K562 (cell line): ENCODE data around the gene TRUB1. TPM values are rescaled to one million over a fixed set of nuclear protein-coding genes. Genes with fewer than 3 reads are reported as not detected.
"Not testable (repeated sequence)": the region's sequence is repeated elsewhere in the genome, so short reads cannot be mapped to it uniquely, and the experiment has no call there.

Experiments used
- ATAC-seq: fragments of 200-7000 bp; cut with Tn5 transposase; 3 replicates; pipeline ENCODE4 v1.9.1; 2020; ENCODE audit warnings: moderate library complexity
- BruUV-seq: library from RNA; stranded (reverse); fragments of 400-500 nt; replicated peaks from 2 replicates; lab custom pipeline; 2021; lab: Mats Ljungman, UMichigan
- CTCF ChIA-PET: fragments of 300-600 bp; formaldehyde crosslinking; extraction: SDS; loops from one replicate; lab custom pipeline; 2021; ENCODE audit warnings: low intra/inter-chr PET ratio; lab: Yijun Ruan, JAX
- POLR2A ChIA-PET: fragments of 300-600, 350-650 bp; sonication (Branson Sonifier 250); formaldehyde crosslinking; extraction: SDS; loops from one replicate; lab custom pipeline; 2021; ENCODE audit warnings: antibody characterized with exemption, inconsistent platforms; lab: Yijun Ruan, JAX
- DNase-seq, 4 experiments: peaks; one replicate each; pipeline versions ENCODE4 v3.0.0 to v3.0.0-alpha.2; 2011 to 2018; ENCODE audit warnings: low spot score in 3 of 4, mixed read lengths in 3 of 4; ENCODE audit errors: extremely low read depth in 1 of 4
- FAIRE-seq: peaks from 2 replicates; lab custom pipeline; 2011; peaks lifted over from hg19 to GRCh38; lab: Jason Lieb, UNC
- H2AFZ ChIP-seq: 2 replicates; pipeline ENCODE4 v1.6.0; 2011; ENCODE audit warnings: low read depth, low read length, control low read depth, inconsistent platforms
- H3K27ac ChIP-seq: fragments of 200-600 bp; 3 replicates; pipeline ENCODE4 v1.8.0; 2011; ENCODE audit warnings: low read depth, mild to moderate bottlenecking, control low read depth, inconsistent platforms, low read length, moderate library complexity, mixed read lengths; ENCODE audit errors: extremely low read depth
- H3K27me3 ChIP-seq, 2 experiments: fragments of 300-600 bp in 1 of 2; 2 replicates in 1 of 2; 3 replicates in 1 of 2; pipeline versions ENCODE4 v1.6.0 to v1.8.0; 2011; ENCODE audit warnings: inconsistent platforms in 2 of 2, low read length in 2 of 2, mild to moderate bottlenecking in 1 of 2, mixed read lengths in 1 of 2, moderate library complexity in 1 of 2; ENCODE audit not compliant: control insufficient read depth in 2 of 2, insufficient read depth in 2 of 2
- H3K36me3 ChIP-seq: fragments of 300-600 bp; 3 replicates; pipeline ENCODE4 v1.8.0; 2011; ENCODE audit warnings: mild to moderate bottlenecking, low read length, inconsistent platforms; ENCODE audit not compliant: control insufficient read depth, insufficient read depth
- H3K4me1 ChIP-seq, 2 experiments: fragments of 200-600 bp in 1 of 2; replicated peaks in 1 of 2; 2 replicates in 1 of 2; 3 replicates in 1 of 2; pipeline versions ENCODE4 v1.5.1 to v1.8.0; 2011; ENCODE audit warnings: inconsistent platforms in 2 of 2, low read length in 2 of 2, mild to moderate bottlenecking in 1 of 2, mixed read lengths in 1 of 2, moderate library complexity in 1 of 2; ENCODE audit not compliant: control insufficient read depth in 2 of 2, insufficient read depth in 2 of 2
- H3K4me2 ChIP-seq: 2 replicates; pipeline ENCODE4 v1.6.1; 2011; ENCODE audit warnings: low read length, control low read depth, inconsistent platforms, mixed read lengths; ENCODE audit not compliant: insufficient read depth
- H3K4me3 ChIP-seq: fragments of 200-600 bp; sonication (generic), shearing (Covaris generic); 2 replicates; pipeline ENCODE4 v1.5.1; 2016; ENCODE audit warnings: control low read depth, inconsistent platforms
- H3K79me2 ChIP-seq: fragments of 200-600 bp; 3 replicates; pipeline ENCODE4 v1.8.0; 2011; ENCODE audit warnings: low read length, inconsistent platforms; ENCODE audit not compliant: control insufficient read depth, insufficient read depth
- H3K9ac ChIP-seq, 2 experiments: 2 replicates each; pipeline versions ENCODE4 v1.6.0 to v1.6.1; 2011; ENCODE audit warnings: low read depth in 2 of 2, low read length in 2 of 2, control low read depth in 1 of 2, inconsistent platforms in 1 of 2, mild to moderate bottlenecking in 1 of 2, mixed read lengths in 1 of 2; ENCODE audit not compliant: insufficient read depth in 1 of 2
- H3K9me1 ChIP-seq: one replicate; pipeline ENCODE4 v1.6.0; 2011; ENCODE audit warnings: inconsistent platforms, mild to moderate bottlenecking, low read length, moderate library complexity; ENCODE audit not compliant: control insufficient read depth, insufficient read depth
- H3K9me3 ChIP-seq: replicated peaks from 2 replicates; pipeline ENCODE4 v1.5.1; 2011; ENCODE audit warnings: low read depth, low read length, inconsistent platforms; ENCODE audit not compliant: control insufficient read depth, insufficient read depth
- H4K20me1 ChIP-seq: replicated peaks from 2 replicates; pipeline ENCODE4 v1.6.1; 2011; ENCODE audit warnings: low read length, inconsistent platforms, mixed read lengths; ENCODE audit not compliant: control insufficient read depth, insufficient read depth
- ETV5 ChIP-seq: sonication (generic); formaldehyde crosslinking; IDR thresholded peaks from 2 replicates; pipeline ENCODE4 v1.4.0; 2020; ENCODE audit warnings: low read depth, mild to moderate bottlenecking, missing genetic modification reagents
- EWSR1 ChIP-seq: fragments of 450-650 bp; IDR thresholded peaks from 2 replicates; pipeline ENCODE4 v1.6.1; 2018; ENCODE audit warnings: borderline replicate concordance, mild to moderate bottlenecking, low read depth, moderate library complexity; ENCODE audit not compliant: partially characterized antibody
- EZH2 ChIP-seq: IDR thresholded peaks from 2 replicates; pipeline ENCODE4 v1.6.1; 2012; ENCODE audit warnings: low read depth, mild to moderate bottlenecking, inconsistent platforms, low read length, borderline replicate concordance
- HDAC2 ChIP-seq: fragments of 450-650 bp; IDR thresholded peaks from 2 replicates; pipeline ENCODE4 v1.6.1; 2016; ENCODE audit warnings: mild to moderate bottlenecking
- MBD1 ChIP-seq: fragments of 250-450 bp; sonication (Bioruptor Pico); IDR thresholded peaks from 2 replicates; pipeline ENCODE4 v1.8.0; 2022; ENCODE audit warnings: inconsistent platforms
- NR1H2 ChIP-seq: sonication (generic); formaldehyde crosslinking; IDR thresholded peaks from 2 replicates; pipeline ENCODE4 v1.4.0; 2020; ENCODE audit warnings: mild to moderate bottlenecking, missing genetic modification reagents
- POU5F1 ChIP-seq: fragments of 150-350 bp; IDR thresholded peaks from 2 replicates; pipeline ENCODE4 v1.6.1; 2014; ENCODE audit warnings: borderline replicate concordance, low read length, low read depth, mild to moderate bottlenecking; ENCODE audit not compliant: partially characterized antibody
- TFE3 ChIP-seq: fragments of 450-650 bp; formaldehyde crosslinking; IDR thresholded peaks from 2 replicates; pipeline ENCODE4 v1.4.0; 2020; ENCODE audit warnings: mild to moderate bottlenecking, mixed read lengths
- TRIM24 ChIP-seq, 2 experiments: fragments of 450-650 bp; IDR thresholded peaks; 2 replicates each; pipeline ENCODE4 v1.6.1; 2016
- ZBTB33 ChIP-seq: sonication (generic); formaldehyde crosslinking; IDR thresholded peaks from 2 replicates; pipeline ENCODE4 v1.8.1; 2023; ENCODE audit warnings: mild to moderate bottlenecking, missing genetic modification reagents
- ZFP1 ChIP-seq: fragments of 450-650 bp; formaldehyde crosslinking; IDR thresholded peaks from 2 replicates; pipeline ENCODE4 v1.4.0; 2020; ENCODE audit warnings: mild to moderate bottlenecking, mixed read lengths
- WGBS: fragments of 100-300 bp; shearing (Covaris generic); methylation state at CpG from one replicate; pipeline ENCODE4 v1.1.6; 2016; ENCODE audit warnings: low coverage, mixed read lengths; ENCODE audit not compliant: insufficient coverage; ENCODE audit errors: missing lambda C conversion rate; 5-methylcytosine and 5-hydroxymethylcytosine counted together
- in situ Hi-C: fragments of 300-500 bp; cut with MboI; formaldehyde crosslinking; loops from 4 replicates; pipeline ENCODE4 v1.15.0; 2018; ENCODE audit warnings: inconsistent platforms, mixed read lengths
- intact Hi-C: fragments of 100-400 bp; cut with micrococcal nuclease; formaldehyde crosslinking; loops from 2 replicates; pipeline ENCODE4 v1.14.2; 2022
- polyA plus RNA-seq, 8 experiments: library from polyadenylated mRNA; depleted of rRNA in 4 of 8; stranded (reverse) in 5 of 8; unstranded in 3 of 8; fragments of >200 nt; fragmentation: Nextera tagmentation in 2 of 8; fragmentation: Illumina TruSeq in 1 of 8; extraction: Ambion mirVana in 2 of 8; extraction: Trizol in 1 of 8; gene quantifications; 2 replicates each; pipeline versions ENCODE4 v1.2.1 to v1.2.3, GENCODE V29; 2011 to 2014; ENCODE audit warnings: inconsistent platforms in 1 of 8, missing spikeins in 1 of 8
- total RNA-seq, 7 experiments: library from RNA; depleted of rRNA in 6 of 7; stranded (reverse); fragments of >200 nt in 6 of 7; fragmentation: Illumina TruSeq in 2 of 7; extraction: Trizol in 2 of 7; gene quantifications; 2 replicates each; pipeline versions ENCODE4 v1.2.1 to v1.2.3, GENCODE V29; 2011 to 2021; ENCODE audit warnings: low replicate concordance in 1 of 7

TRUB1 gene
- total and polyA plus RNA-seq, 9 of the 15 experiments (the other 6 are each of a cell fraction or from before 2014, with no cell fraction given) = 4.6 to 16.5 (median 11.5) TPM

GRCh38 chr10:114897011-114897410 lies 41.0 kb upstream of the TRUB1 start:
- H3K9me1 ChIP-seq, H3K36me3 ChIP-seq, POLR2A ChIA-PET, ATAC-seq, H3K4me2 ChIP-seq, H3K4me1 ChIP-seq, FAIRE-seq, H3K27me3 ChIP-seq, H2AFZ ChIP-seq, H3K9ac ChIP-seq, DNase-seq, H3K27ac ChIP-seq, H3K79me2 ChIP-seq, intact Hi-C loops, H4K20me1 ChIP-seq, H3K4me3 ChIP-seq, H3K9me3 ChIP-seq, BruUV-seq, CTCF ChIA-PET: not testable (repeated sequence)
- in situ Hi-C loops = loop anchor here (25.0 kb wide), 1 partner anchor 215 kb away; no protein-coding TSS in a partner anchor
- 0% methylated on average over 5 of the region's 6 CpGs for WGBS

DNA sequence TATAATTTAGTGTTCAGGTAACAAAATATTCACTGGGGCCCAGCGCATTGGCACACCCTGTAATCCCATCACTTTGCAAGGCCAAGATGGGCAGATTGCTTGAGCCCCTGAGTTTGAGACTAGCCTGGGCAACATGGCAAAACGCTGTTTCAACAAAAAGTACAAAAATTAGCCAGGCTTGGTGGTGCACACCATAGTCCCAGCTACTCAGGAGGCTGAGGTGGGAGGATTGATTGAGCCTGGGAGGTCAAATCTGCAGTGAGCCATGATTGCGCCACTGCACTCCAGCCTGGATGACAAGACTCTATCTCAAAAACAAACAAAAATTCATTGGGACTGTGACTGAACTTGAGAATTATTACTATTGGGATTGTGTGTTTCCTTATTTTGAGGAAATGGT lies 40.4 kb upstream of the TRUB1 start:
- Histone ChIP-seq H3K4me1 (no peaks in the 10 kb centered on the region), H4K20me1 (no peaks in the 10 kb centered on the region), H3K27ac (no peak overlapping the region), H3K27me3 (no peaks in the 10 kb centered on the region), H2AFZ (no peak overlapping the region), H3K79me2 (no peaks in the 10 kb centered on the region), H3K4me3 (no peak overlapping the region), H3K9me1 (no peaks in the 10 kb centered on the region), H3K9ac (no peak overlapping the region), H3K4me2 (no peak overlapping the region), H3K9me3 (no peaks in the 10 kb centered on the region), H3K36me3 (no peaks in the 10 kb centered on the region)
- in situ Hi-C loops = loop anchor here (25.0 kb wide), 1 partner anchor 215 kb away; no protein-coding TSS in a partner anchor
- DNase-seq = no peak
- POLR2A ChIA-PET = no interaction called here
- FAIRE-seq = no peak
- no TSS peak for BruUV-seq
- no peak for ATAC-seq
- intact Hi-C loops = no loop called here
- WGBS = 21% methylated on average over 3 of the region's 3 CpGs
- CTCF ChIA-PET = no interaction called here
- no peak for TF ChIP-seq EZH2
- TF ChIP-seq ZBTB33 (CRISPR knock-in tag) = no peak
- no peak for TF ChIP-seq MBD1 (CRISPR knock-in tag)
- TF ChIP-seq HDAC2 = no peak
- no peak for TF ChIP-seq TFE3 (CRISPR knock-in tag)
- no peak for TF ChIP-seq POU5F1
- TF ChIP-seq NR1H2 (CRISPR knock-in tag) = no peak
- TF ChIP-seq ETV5 (CRISPR knock-in tag) = no peak
- TF ChIP-seq EWSR1 = no peak
- TF ChIP-seq TRIM24 (IDR thresholded peaks at IDR 0.05) = no peak
- TF ChIP-seq ZFP1 (CRISPR knock-in tag) = no peak
